ENCODE results near the gene DCAF10.
"Not testable (repeated sequence)": the region's sequence is repeated elsewhere in the genome, so short reads cannot be mapped to it uniquely, and the experiment has no call there.

The DCAF10 gene

GRCh38 chr9:37800631-37801286, at the start of gene DCAF10:
Gene DCAF10 (plus strand): TSS chr9:37800797. CDS start chr9:37800867, 70 bp downstream.
- DNase-seq, result peak; percentile 90

GRCh38 chr9:37751186-37751585, 49.4 kb upstream of the DCAF10 start:
- no peak for DNase-seq

- DNase-seq, result not testable (repeated sequence)
Measured at GRCh38 chr9:37751704-37752103, 48.9 kb upstream of the DCAF10 start.

- not testable (repeated sequence) for DNase-seq
Measured at GRCh38 chr9:37752112-37752511, 48.5 kb upstream of the DCAF10 start.

- no peak for DNase-seq
Measured at GRCh38 chr9:37752642-37753488, 47.7 kb upstream of the DCAF10 start.

GRCh38 chr9:37753489-37754190, 47.0 kb upstream of the DCAF10 start, which contains the start of gene TRMT10B:
Gene TRMT10B (plus strand): TSS chr9:37753805. CDS start chr9:37761932, 8,127 bp downstream.
- DNase-seq, result peak; percentile 81

- no peak for DNase-seq
Measured at GRCh38 chr9:37758747-37759146, 41.9 kb upstream of the DCAF10 start.

GRCh38 chr9:37760416-37761161, 40.0 kb upstream of the DCAF10 start:
- DNase-seq, result no peak

- no peak for DNase-seq
Measured at GRCh38 chr9:37761511-37761910, 39.1 kb upstream of the DCAF10 start.

- DNase-seq, result not testable (repeated sequence)
Measured at GRCh38 chr9:37765263-37765662, 35.3 kb upstream of the DCAF10 start.

- no peak for DNase-seq
Measured at GRCh38 chr9:37769306-37769705, 31.3 kb upstream of the DCAF10 start.

GRCh38 chr9:37769995-37770394, 30.6 kb upstream of the DCAF10 start:
- DNase-seq, result no peak

- no peak for DNase-seq
Measured at GRCh38 chr9:37775216-37775919, 25.2 kb upstream of the DCAF10 start.

- DNase-seq, result no peak
Measured at GRCh38 chr9:37776328-37776727, 24.3 kb upstream of the DCAF10 start.

GRCh38 chr9:37778534-37778933, 22.1 kb upstream of the DCAF10 start:
- DNase-seq, result no peak

GRCh38 chr9:37784291-37784615, 16.3 kb upstream of the DCAF10 start:
- DNase-seq, result no peak

- peak; percentile 85 for DNase-seq
Measured at GRCh38 chr9:37784616-37785483, 15.7 kb upstream of the DCAF10 start, which contains the start of gene EXOSC3. Gene EXOSC3 (minus strand): TSS chr9:37785064. CDS start chr9:37785044, 20 bp downstream.

GRCh38 chr9:37787059-37787458, 13.5 kb upstream of the DCAF10 start:
- DNase-seq, result no peak

GRCh38 chr9:37788332-37788731, 12.3 kb upstream of the DCAF10 start:
- no peak for DNase-seq

- DNase-seq, result no peak
Measured at GRCh38 chr9:37790096-37790495, 10.5 kb upstream of the DCAF10 start.

- DNase-seq, result no peak
Measured at GRCh38 chr9:37792122-37792521, 8.5 kb upstream of the DCAF10 start.

Measured in stimulated activated CD4-positive, alpha-beta T cell treated with anti-CD3 and anti-CD28 coated beads, Interleukin-4, amount 100 ng/mL, for 1 hour (primary cell).